Measurements from ENCODE around the gene WNT4. TPM values are rescaled to one million over a fixed set of nuclear protein-coding genes. Genes with fewer than 3 reads are reported as not detected.

The WNT4 gene
- total and polyA plus RNA-seq, 9 of the 15 experiments (the other 6 are each of a cell fraction or from before 2014, with no cell fraction given), result 0.01 TPM; not detected in 8

- TF ChIP-seq ZFP36 (IDR thresholded peaks at IDR 0.05; ENCODE audit: low read depth, low read length, partially characterized antibody) (peak; percentile 90), SPI1 (IDR thresholded peaks at IDR 0.05; ENCODE audit: borderline replicate concordance, low read depth, low read length) (no peak), GMEB1 (CRISPR knock-in tag; IDR thresholded peaks at IDR 0.05) (no peak), ZNF408 (CRISPR knock-in tag; IDR thresholded peaks at IDR 0.05; ENCODE audit: low read depth) (no peak), PHF21A (IDR thresholded peaks at IDR 0.05; ENCODE audit: borderline replicate concordance, low read depth) (no peak), RERE (CRISPR knock-in tag; IDR thresholded peaks at IDR 0.05; ENCODE audit: borderline replicate concordance) (no peak), PRMT5 (CRISPR knock-in tag; IDR thresholded peaks at IDR 0.05) (no peak), ZNF407 (IDR thresholded peaks at IDR 0.05; ENCODE audit: low read depth) (no peak), NFRKB (IDR thresholded peaks at IDR 0.05; ENCODE audit: low read depth) (no peak), KAT8 (IDR thresholded peaks at IDR 0.05; ENCODE audit: low read depth) (no peak)
Measured at GRCh38 chr1:22164841-22165808, 22.2 kb upstream of the WNT4 start (continued).
